GM12873 (cell line): ENCODE measurements around the gene INSM1.

ENCODE experiments used
- TF ChIP-seq, protein P1 (sequence below): IDR thresholded peaks from 2 replicates; pipeline ENCODE4 v1.5.1; 2012; ENCODE audit warnings: low read depth, mild to moderate bottlenecking, moderate library complexity, low read length, control low read depth; ENCODE audit not compliant: insufficient read depth; ENCODE audit errors: missing control alignments

The INSM1 gene

DNA sequence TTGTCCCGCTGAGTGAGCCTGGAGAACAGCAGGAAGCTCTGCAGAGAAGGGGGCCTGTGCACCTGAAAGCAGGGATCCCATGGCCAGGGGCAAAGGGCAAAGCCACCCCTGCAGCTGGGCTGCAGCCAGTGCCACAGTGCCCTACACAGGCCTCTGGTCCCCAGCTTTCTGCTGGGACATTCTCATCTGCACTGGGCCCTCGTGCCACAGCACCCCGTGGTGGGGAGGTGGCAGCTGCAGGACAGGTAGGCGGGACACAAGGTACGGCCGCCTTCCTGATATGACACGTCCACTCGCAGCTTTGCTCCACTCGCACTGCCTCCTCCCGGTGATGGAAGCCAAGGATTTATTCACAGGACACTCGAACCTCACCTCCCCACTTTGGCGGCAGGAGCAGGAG lies 27.2 kb downstream of the INSM1 start:
- TF ChIP-seq, protein P1, sequence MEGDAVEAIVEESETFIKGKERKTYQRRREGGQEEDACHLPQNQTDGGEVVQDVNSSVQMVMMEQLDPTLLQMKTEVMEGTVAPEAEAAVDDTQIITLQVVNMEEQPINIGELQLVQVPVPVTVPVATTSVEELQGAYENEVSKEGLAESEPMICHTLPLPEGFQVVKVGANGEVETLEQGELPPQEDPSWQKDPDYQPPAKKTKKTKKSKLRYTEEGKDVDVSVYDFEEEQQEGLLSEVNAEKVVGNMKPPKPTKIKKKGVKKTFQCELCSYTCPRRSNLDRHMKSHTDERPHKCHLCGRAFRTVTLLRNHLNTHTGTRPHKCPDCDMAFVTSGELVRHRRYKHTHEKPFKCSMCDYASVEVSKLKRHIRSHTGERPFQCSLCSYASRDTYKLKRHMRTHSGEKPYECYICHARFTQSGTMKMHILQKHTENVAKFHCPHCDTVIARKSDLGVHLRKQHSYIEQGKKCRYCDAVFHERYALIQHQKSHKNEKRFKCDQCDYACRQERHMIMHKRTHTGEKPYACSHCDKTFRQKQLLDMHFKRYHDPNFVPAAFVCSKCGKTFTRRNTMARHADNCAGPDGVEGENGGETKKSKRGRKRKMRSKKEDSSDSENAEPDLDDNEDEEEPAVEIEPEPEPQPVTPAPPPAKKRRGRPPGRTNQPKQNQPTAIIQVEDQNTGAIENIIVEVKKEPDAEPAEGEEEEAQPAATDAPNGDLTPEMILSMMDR: no peak

DNA sequence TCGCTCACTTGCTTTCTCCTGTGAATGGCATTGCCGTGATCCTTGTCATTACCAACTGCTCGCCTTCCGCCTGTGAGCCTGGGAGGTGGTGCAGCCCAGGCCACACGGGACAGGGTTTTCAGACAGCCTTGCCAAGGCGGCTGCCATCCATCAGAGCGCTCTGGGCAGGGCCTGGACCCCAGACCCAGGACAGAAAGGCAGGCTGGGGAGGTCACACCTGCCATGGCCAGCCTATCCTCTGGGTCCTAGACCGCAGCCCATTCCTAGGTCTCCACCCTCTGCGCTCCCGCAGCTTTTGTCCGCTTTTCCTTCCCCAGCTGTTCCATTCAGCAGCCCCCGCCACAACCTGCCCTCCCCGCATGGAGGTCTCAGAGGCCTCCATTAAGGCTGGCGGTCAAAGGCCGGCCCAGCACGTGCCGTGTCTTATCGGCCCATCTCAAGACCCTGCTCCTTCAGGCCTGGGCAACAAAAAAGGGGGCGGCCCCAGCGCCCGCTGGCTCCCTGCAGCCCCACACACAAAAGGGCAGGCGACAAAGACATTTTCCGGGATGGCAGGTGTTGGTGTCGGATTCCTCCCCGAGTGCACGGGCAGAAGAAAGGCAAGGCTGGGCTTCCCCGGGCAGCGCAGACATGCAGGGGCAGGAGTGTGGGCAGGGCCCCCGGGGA lies 28.1 kb downstream of the INSM1 start:
- TF ChIP-seq, protein P1: no peak

DNA sequence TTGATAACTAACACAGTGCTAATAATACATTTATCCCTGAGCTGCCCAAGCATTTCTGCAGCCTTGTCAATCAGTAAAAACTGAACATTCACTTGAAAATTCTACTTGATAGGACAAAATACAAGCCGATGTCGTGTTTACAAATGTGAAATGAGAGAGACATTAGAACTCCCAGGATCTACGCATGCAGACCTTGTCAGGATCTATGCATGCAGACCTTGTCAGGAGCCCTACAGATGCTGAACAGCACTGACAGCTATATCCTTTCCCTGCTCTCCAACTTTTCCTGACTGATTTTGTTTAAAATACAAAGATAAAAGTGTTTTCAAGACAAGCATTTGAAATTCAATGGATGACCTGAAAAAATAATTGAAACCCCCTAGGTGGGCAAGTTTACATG lies 28.9 kb downstream of the INSM1 start:
- TF ChIP-seq, protein P1: no peak

DNA sequence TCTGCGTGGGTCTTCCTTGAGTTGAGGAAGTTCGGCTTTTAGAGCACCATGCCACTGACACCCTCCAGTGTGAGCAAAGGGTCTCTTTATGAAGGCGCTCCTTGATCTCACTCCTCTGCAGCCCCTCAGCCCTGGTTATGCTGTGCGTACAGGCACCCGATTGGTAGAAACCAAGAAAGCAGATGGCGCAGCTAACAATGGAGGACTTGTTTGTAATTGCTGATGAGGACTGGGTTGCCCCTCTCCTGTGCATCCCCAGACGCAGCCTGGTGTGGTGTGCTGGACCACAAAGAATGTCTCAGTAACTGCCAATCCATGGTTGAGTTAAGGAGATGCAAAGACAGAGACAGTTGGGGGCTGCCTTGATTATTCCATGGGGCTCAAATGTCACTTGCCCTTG lies 30.2 kb downstream of the INSM1 start:
- TF ChIP-seq, protein P1: no peak

DNA sequence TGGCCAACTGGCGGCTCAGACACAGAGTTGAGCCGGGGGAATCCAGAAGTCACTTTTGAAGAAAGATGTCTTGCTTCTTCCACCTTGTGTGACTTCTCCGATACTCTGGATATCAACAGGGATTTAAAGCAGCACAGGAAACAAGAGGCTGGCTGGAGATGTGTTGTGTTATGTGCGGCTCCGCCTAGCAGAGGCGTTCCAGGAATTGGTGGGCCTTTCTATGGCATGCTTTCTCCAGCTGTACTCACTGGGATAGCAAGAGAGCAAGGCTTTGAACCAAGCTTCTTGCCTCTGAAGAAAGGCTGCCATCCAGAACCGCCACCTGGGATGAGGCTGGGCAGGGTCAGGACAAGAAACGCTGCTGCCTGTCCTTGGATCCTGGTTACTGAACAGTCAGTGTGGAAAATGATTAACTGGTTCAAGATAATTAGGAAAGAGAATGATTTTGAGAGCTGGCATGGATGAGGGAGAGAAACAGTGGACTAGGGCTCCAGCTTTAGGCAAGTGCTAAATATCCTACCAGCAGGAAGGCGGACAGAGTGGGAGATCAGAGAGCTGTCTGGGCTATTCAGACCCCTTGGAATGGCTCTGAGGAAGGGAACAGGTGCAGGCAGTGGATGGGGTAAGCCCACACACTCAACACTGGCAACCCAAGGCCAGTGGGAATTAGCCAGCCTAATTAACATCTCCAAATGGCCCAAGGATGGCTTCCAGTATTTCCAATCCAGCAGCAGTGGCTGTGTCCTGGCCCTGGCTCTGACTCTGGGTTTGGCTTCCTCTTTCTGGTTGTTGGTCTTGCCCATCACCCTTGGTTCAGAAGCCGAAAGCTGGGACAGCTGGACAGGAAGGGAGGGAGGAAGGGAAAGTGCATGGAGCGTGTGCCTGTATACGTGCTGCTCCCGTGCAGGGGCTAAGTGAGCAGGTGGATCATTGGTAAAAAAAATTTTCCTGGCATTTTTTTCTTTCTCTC lies 31.9 kb downstream of the INSM1 start:
- TF ChIP-seq, protein P1: no peak

DNA sequence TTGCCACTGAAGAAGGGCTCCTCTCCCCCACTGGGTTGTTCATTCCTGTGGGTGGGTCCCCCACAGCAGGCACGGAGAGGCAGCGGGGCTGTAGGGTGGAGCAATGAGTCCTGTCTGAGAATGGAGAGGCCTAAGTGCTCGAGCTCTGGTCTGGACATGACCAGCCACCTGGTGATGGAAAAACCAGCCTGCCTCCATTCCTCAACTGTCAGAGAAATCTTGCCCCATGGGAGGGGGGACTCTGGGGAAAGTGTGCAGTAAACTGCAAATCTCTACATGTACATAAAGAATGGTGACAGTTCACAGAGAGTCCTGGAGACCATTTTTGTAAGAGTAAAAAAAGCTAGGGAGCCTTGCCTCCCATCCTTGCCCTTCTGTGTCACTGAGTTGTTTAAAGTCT lies 34.1 kb downstream of the INSM1 start:
- TF ChIP-seq, protein P1: no peak

DNA sequence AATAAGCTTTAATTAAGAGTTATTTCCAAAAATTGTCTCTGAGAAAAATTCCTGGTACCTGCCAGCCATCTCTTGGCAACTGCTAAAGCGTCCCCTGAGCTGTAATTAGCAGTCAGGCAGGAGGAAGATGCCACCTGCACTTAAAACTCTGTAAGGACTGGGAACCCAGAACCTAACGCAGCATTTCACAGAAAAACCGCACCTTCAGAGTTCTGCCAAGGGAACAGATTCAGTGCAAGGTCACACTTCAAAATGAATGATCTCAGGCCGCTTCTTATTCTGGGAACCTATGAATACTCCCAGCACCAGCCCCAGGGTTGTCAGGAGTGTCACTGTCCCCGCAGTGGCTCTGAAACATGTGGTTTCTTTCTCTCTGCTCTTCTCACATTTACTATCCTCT lies 36.7 kb downstream of the INSM1 start:
- TF ChIP-seq, protein P1: no peak
